ENCODE measurements around the gene MRM3.

DNA sequence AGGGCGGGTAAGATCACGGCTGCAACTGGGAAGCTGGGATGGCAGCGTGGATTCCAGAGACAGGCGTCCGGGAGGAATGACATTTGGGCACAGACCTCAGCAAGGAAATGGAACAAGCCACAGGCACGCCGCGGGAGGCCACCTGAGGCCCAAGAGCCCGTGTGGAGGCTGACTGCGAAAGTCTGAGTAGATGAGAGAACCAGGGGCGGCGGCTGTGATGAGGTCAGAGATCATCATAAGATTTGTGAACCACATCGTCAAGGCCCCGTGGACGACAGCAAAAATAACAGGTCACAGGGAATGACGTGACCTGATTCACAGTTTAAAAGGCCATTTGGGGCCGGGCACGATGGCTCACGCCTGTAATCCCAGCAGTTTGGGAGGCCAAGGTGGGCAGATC lies 48.2 kb downstream of the MRM3 start:
- TF ChIP-seq, protein P1, sequence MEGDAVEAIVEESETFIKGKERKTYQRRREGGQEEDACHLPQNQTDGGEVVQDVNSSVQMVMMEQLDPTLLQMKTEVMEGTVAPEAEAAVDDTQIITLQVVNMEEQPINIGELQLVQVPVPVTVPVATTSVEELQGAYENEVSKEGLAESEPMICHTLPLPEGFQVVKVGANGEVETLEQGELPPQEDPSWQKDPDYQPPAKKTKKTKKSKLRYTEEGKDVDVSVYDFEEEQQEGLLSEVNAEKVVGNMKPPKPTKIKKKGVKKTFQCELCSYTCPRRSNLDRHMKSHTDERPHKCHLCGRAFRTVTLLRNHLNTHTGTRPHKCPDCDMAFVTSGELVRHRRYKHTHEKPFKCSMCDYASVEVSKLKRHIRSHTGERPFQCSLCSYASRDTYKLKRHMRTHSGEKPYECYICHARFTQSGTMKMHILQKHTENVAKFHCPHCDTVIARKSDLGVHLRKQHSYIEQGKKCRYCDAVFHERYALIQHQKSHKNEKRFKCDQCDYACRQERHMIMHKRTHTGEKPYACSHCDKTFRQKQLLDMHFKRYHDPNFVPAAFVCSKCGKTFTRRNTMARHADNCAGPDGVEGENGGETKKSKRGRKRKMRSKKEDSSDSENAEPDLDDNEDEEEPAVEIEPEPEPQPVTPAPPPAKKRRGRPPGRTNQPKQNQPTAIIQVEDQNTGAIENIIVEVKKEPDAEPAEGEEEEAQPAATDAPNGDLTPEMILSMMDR (conservative IDR thresholded peaks at IDR 0.05; ENCODE audit: low read length) = no peak
- TF ChIP-seq EZH2phosphoT487 (IDR thresholded peaks at IDR 0.05; ENCODE audit: borderline replicate concordance, low read depth, low read length) = no peak
